HG02623 (cell line): ENCODE data around the gene UBA3.
A peak's percentile ranks its signal among the peaks of the same experiment; 100 is the strongest.

Experiments used
- ATAC-seq: cut with Tn5 transposase; IDR thresholded peaks from one replicate; pipeline ENCODE4 v1.9.1; 2021; ENCODE audit warnings: moderate library complexity; ENCODE audit not compliant: unreplicated experiment

The UBA3 gene

GRCh38 chr3:69102384-69102783 lies 22.2 kb upstream of the UBA3 start:
- ATAC-seq: no peak

- no peak for ATAC-seq
These were observed 19.4 kb upstream of the UBA3 start for GRCh38 chr3:69099576-69099975.

GRCh38 chr3:69097407-69098086 lies 17.4 kb upstream of the UBA3 start:
- ATAC-seq: no peak

- no peak for ATAC-seq
These were observed 16.1 kb upstream of the UBA3 start for GRCh38 chr3:69096299-69096698.

GRCh38 chr3:69095636-69096035 lies 15.5 kb upstream of the UBA3 start:
- ATAC-seq: no peak

- ATAC-seq: no peak
These were observed 14.5 kb upstream of the UBA3 start for GRCh38 chr3:69094467-69095205.

GRCh38 chr3:69092030-69092516 lies 11.9 kb upstream of the UBA3 start:
- ATAC-seq: peak; percentile 70

GRCh38 chr3:69091389-69092029 lies 11.3 kb upstream of the UBA3 start:
- no peak for ATAC-seq

GRCh38 chr3:69090021-69090420 lies 9.9 kb upstream of the UBA3 start:
- ATAC-seq: no peak

- ATAC-seq: peak; percentile 20
These were observed 7.9 kb upstream of the UBA3 start for GRCh38 chr3:69088063-69088462.

- ATAC-seq: no peak
These were observed 7.0 kb upstream of the UBA3 start for GRCh38 chr3:69087030-69087791.

GRCh38 chr3:69085833-69086722 lies 5.9 kb upstream of the UBA3 start:
- ATAC-seq: no peak

GRCh38 chr3:69085168-69085832 lies 5.1 kb upstream of the UBA3 start:
- no peak for ATAC-seq

GRCh38 chr3:69084326-69085167 lies 4.4 kb upstream of the UBA3 start, which contains the start of gene ARL6IP5:
Gene ARL6IP5, plus strand, starts transcription at chr3:69084937. Its CDS starts 111 bp downstream, at chr3:69085048.
- ATAC-seq: peak; percentile 50

GRCh38 chr3:69082805-69083204 lies 2.6 kb upstream of the UBA3 start:
- ATAC-seq: peak; percentile 59

- no peak for ATAC-seq
These were observed 2.2 kb upstream of the UBA3 start for GRCh38 chr3:69082361-69082760.

GRCh38 chr3:69081583-69082262 lies 1.6 kb upstream of the UBA3 start:
- ATAC-seq: no peak
